Activated T-cell treated with anti-CD3 and anti-CD28 coated beads for 1 hour (primary cell): ENCODE results near the gene IGLL1.
A peak's percentile ranks its signal among the peaks of the same experiment; 100 is the strongest.
"Not testable (repeated sequence)": the region's sequence is repeated elsewhere in the genome, so short reads cannot be mapped to it uniquely, and the experiment has no call there.

Source experiments
- DNase-seq: peaks from one replicate; pipeline ENCODE4 v3.0.0-alpha.2; 2020; ENCODE audit warnings: low read depth

Gene IGLL1

DNA sequence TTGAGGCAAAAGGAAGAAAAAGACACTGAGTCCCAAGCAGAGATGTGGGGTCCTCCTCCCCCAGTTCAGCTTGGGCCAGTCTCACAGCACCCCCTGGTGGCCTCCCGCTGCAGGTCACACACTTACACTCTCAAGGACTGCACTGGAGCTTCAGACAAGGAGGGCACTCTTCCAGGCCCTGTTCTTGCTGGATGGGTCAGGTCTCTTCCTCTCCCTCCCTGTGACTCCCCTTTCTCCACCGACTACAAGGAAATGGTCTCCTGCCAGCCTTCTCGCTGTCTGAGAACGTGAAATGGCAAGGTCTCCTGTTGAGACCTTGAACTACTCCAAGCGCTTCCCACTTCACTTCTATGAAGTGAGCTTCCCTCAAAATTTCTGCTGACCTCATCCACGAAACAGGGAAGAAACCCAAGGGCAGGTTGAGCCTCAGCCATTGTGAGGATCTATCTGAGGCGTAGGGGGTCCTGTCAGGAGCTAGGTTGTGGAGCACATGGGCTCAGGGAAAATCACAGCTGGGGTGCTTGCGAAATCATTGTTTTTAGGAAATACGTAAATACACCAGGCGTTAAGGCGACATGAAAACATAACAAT, 11.2 kb upstream of the IGLL1 start:
- peak; percentile 43 for DNase-seq

- no peak for DNase-seq
Observed at GRCh38 chr22:23583836-23584235, 3.7 kb upstream of the IGLL1 start.

DNA sequence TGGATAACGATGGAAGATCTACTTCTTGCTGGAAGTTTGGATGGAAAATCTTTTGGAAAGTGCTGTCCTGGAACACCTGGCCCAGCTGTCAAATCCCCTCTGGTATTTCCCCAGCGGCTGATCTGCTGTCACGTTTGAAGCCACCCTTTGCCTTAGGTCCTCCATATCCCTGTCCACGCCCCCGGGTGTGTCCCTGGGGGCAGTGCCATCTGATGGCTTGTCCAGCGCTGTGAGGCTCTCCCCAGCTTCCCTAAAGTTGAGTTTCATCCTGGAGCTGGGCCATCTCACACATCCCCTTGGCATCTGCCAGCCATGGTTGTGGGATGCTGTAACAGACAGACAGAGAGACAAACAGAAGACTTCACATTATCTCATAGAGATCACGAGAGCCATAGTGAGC, 3.1 kb upstream of the IGLL1 start:
- DNase-seq = no peak

GRCh38 chr22:23581260-23581650, 1.2 kb upstream of the IGLL1 start:
- DNase-seq = no peak

GRCh38 chr22:23580576-23581259, 628 bp upstream of the IGLL1 start:
- DNase-seq = no peak

- no peak for DNase-seq
Observed at GRCh38 chr22:23579280-23579679, 810 bp downstream of the IGLL1 start.

- no peak for DNase-seq
Observed at GRCh38 chr22:23578306-23578705, 1.8 kb downstream of the IGLL1 start.

DNA sequence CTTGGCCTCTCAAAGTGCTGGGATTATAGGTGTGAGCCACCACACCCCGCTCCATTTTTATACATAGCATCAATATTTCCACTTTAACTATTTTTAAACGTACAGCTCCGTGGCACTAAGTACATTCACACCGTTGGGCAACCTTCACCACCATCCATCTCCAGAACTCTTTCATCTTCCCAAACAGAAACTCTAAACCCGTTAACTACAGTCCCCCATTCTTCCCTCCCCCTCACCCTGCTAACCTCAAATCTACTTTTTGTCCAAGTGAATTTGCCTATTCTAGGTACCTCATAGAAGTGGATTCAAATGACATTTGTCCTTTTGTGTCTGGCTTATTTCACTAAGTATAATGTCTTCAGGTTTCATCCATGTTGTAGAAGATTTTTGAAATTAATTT, 3.4 kb downstream of the IGLL1 start:
- DNase-seq = no peak

DNA sequence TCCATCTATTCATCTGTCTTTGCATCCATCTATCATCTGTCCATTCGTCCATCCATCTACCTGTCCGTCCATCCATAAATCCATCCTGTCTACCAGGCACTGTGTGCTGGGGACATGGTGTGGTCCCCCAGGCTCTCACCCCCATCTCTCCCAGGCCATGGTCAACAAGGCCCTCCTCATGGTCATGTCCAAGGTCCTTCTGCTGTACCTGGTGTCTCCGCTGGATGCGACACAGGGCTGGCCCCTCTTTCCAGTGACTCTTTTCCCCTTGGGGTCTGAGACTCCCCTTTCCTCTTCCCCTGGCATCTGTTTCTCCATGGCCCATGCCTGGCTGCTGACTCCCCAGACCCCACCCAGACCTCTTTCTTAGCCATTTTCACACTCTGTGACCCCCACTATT, 4.5 kb downstream of the IGLL1 start:
- no peak for DNase-seq

- DNase-seq = no peak
Observed at GRCh38 chr22:23574877-23575276, 5.2 kb downstream of the IGLL1 start.

DNA sequence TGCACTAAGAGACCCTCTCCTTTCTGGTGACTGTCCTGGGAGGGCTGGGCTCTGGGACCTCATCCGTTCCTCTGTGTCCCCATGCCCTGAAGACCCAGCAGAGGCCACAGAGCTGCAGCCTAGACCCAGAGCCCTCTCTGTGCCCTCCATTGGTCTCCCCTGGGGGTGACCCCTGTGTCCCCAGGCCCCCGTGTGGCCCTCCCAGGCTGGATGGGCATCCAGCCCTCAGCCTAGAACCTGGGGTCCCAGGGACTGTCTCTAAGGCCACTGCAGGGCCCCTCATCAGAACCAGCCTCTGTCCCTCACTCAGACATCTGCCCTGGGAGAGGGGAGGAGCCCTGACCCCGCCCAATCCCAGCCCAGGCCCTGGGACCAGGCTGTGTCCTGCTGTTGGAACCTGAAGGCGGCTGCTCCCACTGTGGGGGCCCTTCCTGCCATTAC, 5.7 kb downstream of the IGLL1 start:
- no peak for DNase-seq

GRCh38 chr22:23573701-23574235, 6.3 kb downstream of the IGLL1 start:
- not testable (repeated sequence) for DNase-seq

DNA sequence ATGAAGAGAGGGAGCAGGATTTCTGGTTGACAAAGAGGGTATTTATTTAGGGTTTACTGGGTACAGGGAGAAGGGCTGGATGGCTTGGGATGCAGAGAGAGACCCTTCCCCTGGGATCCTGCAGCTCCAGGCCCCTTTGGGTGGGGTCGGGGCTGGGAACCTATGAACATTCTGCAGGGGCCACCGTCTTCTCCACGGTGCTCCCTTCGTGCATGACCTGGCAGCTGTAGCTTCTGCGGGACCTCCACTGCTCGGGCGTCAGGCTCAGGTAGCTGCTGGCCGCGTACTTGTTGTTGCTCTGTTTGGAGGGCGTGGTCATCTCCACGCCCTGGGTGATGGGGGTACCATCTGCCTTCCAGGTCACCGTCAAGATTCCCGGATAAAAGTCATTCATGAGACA, 7.0 kb downstream of the IGLL1 start:
- not testable (repeated sequence) for DNase-seq

DNA sequence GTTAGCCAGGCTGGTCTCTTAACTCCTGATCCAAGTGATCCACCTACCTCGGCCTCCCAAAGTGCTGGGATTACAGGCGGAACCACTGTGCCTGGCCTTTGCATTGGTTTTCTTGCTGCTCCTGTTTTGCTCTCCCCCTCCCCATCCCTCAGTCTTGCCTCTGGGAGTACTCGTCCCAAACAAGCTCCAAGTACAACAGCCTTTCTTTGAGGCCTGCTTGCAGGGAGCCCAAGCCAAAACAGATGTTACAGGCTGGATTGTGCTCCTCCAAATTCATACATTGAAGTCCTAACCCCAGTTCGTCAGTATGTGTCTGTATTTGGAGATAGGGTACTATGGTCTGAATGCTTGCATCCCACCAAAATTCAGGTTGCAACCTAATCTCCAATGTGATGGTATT, 8.6 kb downstream of the IGLL1 start:
- DNase-seq = no peak

DNA sequence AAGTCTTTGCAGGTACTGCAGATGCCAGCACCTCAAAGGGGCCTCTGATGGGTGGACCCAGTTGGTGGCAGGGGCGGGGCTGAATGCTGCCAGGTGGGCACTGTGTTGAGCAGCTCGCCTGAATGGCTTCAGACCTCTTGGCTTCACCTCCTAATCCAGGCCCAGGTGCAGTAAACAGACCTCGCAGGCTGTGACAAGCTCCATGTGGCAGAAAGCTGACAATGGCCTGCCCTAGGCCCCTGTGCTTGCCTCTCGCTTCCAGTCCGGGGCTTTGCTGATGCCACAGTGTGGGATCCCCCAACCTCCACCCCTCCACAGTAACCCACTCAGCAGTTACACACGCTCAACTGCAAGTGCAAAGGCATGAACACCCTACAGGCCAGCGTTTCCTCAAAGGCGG, 9.4 kb downstream of the IGLL1 start:
- DNase-seq = no peak

DNA sequence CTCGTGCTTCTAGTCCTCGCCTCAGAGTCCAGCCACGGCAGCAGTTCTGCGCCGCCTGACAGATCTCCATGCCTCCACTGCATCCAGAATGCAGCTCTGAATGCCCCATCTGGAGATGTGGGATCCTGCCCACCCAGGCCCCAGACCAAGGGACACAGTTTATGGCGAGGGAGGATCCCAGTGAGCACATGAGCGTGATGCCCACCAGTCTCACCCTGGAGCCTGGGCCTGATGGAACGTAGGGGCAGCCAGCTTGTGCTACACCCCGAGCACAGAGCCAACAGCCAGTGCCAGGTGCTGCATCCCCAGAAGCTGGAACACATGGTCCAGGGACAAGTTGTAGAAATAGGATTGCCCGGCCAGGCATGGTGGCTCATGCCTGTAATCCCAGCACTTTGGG, 10.4 kb downstream of the IGLL1 start:
- no peak for DNase-seq

GRCh38 chr22:23569291-23569690, 10.8 kb downstream of the IGLL1 start:
- DNase-seq = no peak

- DNase-seq = no peak
Observed at GRCh38 chr22:23566705-23567475, 13.2 kb downstream of the IGLL1 start.

- DNase-seq = no peak
Observed at GRCh38 chr22:23565915-23566704, 14.0 kb downstream of the IGLL1 start.

GRCh38 chr22:23565305-23565914, 14.7 kb downstream of the IGLL1 start:
- no peak for DNase-seq

- no peak for DNase-seq
Observed at GRCh38 chr22:23564276-23564675, 15.8 kb downstream of the IGLL1 start.

DNA sequence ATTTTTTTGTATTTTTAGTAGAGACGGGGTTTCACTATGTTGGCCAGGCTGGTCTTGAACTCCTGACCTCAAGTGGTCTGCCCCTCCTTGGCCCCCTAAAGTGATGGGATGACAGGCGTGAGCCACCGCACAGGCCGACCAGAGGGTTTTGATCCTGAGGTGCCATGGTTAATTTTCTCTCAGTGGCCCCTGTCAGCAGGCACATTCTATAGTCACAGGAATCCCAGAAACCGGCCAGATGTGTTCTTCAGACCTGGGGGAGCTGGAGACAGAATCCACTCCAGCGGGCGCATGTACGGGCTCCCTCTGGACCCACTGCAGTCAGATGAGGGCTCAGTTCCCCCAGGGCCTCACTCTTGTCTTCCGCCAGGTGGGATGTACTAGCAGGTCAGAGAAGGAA, 17.0 kb downstream of the IGLL1 start:
- DNase-seq = no peak
